Tibial nerve (tissue), 3 donors: ENCODE data around the gene CHMP5.

Experiments used
- POLR2A ChIP-seq, 2 donors: fragments of 450-650 bp; IDR thresholded peaks; one replicate each; pipeline ENCODE4 v1.6.1; 2017; ENCODE audit warnings: antibody characterized with exemption in 2 of 2, mild to moderate bottlenecking in 2 of 2, moderate library complexity in 2 of 2
- TF ChIP-seq, protein P1 (sequence below), 5 experiments: fragments of 200-600 bp in 3 of 5; fragments of 450-650 bp in 2 of 5; sonication (generic) in 3 of 5; IDR thresholded peaks; one replicate each; pipeline ENCODE4 v1.5.1; 2016 to 2019; ENCODE audit warnings: antibody characterized with exemption in 5 of 5, mild to moderate bottlenecking in 3 of 5, moderate library complexity in 2 of 5

DNA sequence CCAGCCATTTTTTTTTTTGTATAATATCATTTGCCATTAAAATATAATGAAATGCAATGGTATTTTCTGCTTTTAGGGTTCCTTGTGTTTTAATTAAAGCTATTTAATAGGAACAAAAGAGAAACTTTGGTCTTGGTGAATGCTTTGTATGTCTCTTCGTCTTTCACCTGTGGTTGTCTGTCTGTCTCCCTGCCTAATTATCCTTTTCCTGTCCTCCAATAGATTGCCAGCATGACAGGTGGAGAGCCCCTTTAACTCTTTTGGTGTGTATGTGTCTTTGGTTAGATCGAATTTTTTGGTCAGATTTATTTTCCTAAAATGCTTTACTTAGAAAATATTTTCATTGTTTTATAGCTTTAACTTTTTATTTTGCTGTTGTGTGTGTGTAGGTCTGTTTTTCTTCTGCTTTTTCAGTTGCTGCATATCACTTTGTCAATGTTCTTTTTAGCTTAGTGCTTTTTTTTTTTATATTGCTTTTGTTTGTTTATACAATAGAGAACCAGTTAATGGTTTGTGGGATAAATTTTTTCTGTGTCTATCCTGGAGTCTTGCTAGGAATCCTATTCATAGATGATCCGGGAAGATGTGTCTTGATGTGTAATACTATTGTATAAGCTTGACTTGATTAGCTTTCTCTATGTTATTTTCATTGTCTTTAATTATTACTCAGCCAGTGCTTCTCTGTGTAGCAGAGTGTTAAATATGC, 8.6 kb downstream of the CHMP5 start:
- TF ChIP-seq, protein P1, sequence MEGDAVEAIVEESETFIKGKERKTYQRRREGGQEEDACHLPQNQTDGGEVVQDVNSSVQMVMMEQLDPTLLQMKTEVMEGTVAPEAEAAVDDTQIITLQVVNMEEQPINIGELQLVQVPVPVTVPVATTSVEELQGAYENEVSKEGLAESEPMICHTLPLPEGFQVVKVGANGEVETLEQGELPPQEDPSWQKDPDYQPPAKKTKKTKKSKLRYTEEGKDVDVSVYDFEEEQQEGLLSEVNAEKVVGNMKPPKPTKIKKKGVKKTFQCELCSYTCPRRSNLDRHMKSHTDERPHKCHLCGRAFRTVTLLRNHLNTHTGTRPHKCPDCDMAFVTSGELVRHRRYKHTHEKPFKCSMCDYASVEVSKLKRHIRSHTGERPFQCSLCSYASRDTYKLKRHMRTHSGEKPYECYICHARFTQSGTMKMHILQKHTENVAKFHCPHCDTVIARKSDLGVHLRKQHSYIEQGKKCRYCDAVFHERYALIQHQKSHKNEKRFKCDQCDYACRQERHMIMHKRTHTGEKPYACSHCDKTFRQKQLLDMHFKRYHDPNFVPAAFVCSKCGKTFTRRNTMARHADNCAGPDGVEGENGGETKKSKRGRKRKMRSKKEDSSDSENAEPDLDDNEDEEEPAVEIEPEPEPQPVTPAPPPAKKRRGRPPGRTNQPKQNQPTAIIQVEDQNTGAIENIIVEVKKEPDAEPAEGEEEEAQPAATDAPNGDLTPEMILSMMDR (IDR thresholded peaks at IDR 0.05): no peak
- TF ChIP-seq POLR2A (IDR thresholded peaks at IDR 0.05): no peak
